ENCODE measurements around the gene OPCML.

GRCh38 chr11:133385781-133386180, 146.5 kb downstream of the OPCML start:
- TF ChIP-seq CTCF (IDR thresholded peaks at IDR 0.05) (no peak), POLR2A (IDR thresholded peaks at IDR 0.05) (no peak)
